ENCODE measurements around the gene LIMCH1.
"Not testable (repeated sequence)": the region's sequence is repeated elsewhere in the genome, so short reads cannot be mapped to it uniquely, and the experiment has no call there.

The LIMCH1 gene

GRCh38 chr4:41610474-41610873 is 72.5 kb downstream of the LIMCH1 start:
- DNase-seq (ENCODE audit: low read depth in 2 of 2) = no peak

GRCh38 chr4:41611124-41611838 is 73.3 kb downstream of the LIMCH1 start:
- DNase-seq (ENCODE audit: low read depth in 2 of 2) = no peak

GRCh38 chr4:41611881-41612871 is 74.2 kb downstream of the LIMCH1 start:
- no peak for DNase-seq (ENCODE audit: low read depth in 2 of 2)

GRCh38 chr4:41613386-41613785 is 75.4 kb downstream of the LIMCH1 start:
- DNase-seq (ENCODE audit: low read depth in 2 of 2) = no peak

GRCh38 chr4:41613821-41614220 is 75.9 kb downstream of the LIMCH1 start:
- DNase-seq (ENCODE audit: low read depth in 2 of 2) = no peak

GRCh38 chr4:41614519-41614918 is 76.6 kb downstream of the LIMCH1 start:
- DNase-seq (ENCODE audit: low read depth in 2 of 2) = no peak

GRCh38 chr4:41619161-41619560 is 81.2 kb downstream of the LIMCH1 start:
- DNase-seq (ENCODE audit: low read depth in 2 of 2) = no peak

- DNase-seq (ENCODE audit: low read depth in 2 of 2) = no peak
These were observed 82.8 kb downstream of the LIMCH1 start for GRCh38 chr4:41620594-41621256.

- DNase-seq (ENCODE audit: low read depth in 2 of 2) = no peak
These were observed 84.8 kb downstream of the LIMCH1 start for GRCh38 chr4:41622787-41623186.

GRCh38 chr4:41624765-41625164 is 86.8 kb downstream of the LIMCH1 start:
- no peak for DNase-seq (ENCODE audit: low read depth in 2 of 2)

- DNase-seq (ENCODE audit: low read depth in 2 of 2) = no peak
These were observed 87.6 kb downstream of the LIMCH1 start for GRCh38 chr4:41625531-41625930.

GRCh38 chr4:41628936-41629335 is 91.0 kb downstream of the LIMCH1 start:
- no peak for DNase-seq (ENCODE audit: low read depth in 2 of 2)

GRCh38 chr4:41631523-41631922 is 93.6 kb downstream of the LIMCH1 start:
- no peak for DNase-seq (ENCODE audit: low read depth in 2 of 2)

- no peak for DNase-seq (ENCODE audit: low read depth in 2 of 2)
These were observed 94.6 kb downstream of the LIMCH1 start for GRCh38 chr4:41632481-41633073.

GRCh38 chr4:41633321-41633720 is 95.4 kb downstream of the LIMCH1 start:
- DNase-seq (ENCODE audit: low read depth in 2 of 2) = no peak

GRCh38 chr4:41635441-41635840 is 97.5 kb downstream of the LIMCH1 start:
- DNase-seq (ENCODE audit: low read depth in 2 of 2) = no peak

- DNase-seq (ENCODE audit: low read depth in 2 of 2) = no peak
These were observed 100.2 kb downstream of the LIMCH1 start for GRCh38 chr4:41638203-41638602.

- DNase-seq (ENCODE audit: low read depth in 2 of 2) = no peak
These were observed 100.9 kb downstream of the LIMCH1 start for GRCh38 chr4:41638866-41639265.

GRCh38 chr4:41639291-41639690 is 101.3 kb downstream of the LIMCH1 start:
- no peak for DNase-seq (ENCODE audit: low read depth in 2 of 2)

- DNase-seq (ENCODE audit: low read depth in 2 of 2) = no peak
These were observed 102.9 kb downstream of the LIMCH1 start for GRCh38 chr4:41640906-41641305.

GRCh38 chr4:41642746-41643145 is 104.8 kb downstream of the LIMCH1 start:
- DNase-seq (ENCODE audit: low read depth in 2 of 2) = not testable (repeated sequence)

GRCh38 chr4:41643331-41643730 is 105.4 kb downstream of the LIMCH1 start:
- DNase-seq (ENCODE audit: low read depth in 2 of 2) = no peak
